Neuron (in vitro differentiated cells): ENCODE data around the gene HPSE2.

Source experiments
- H2AFZ ChIP-seq: one replicate; pipeline ENCODE4 v1.6.1; 2013; ENCODE audit warnings: low read depth, mild to moderate bottlenecking, inconsistent platforms, low read length, moderate library complexity
- H3K27me3 ChIP-seq: one replicate; pipeline ENCODE4 v1.6.1; 2013; ENCODE audit warnings: low read length; ENCODE audit not compliant: insufficient read depth
- H3K36me3 ChIP-seq: one replicate; pipeline ENCODE4 v1.6.1; 2013; ENCODE audit warnings: low read length; ENCODE audit not compliant: insufficient read depth
- H3K4me1 ChIP-seq: one replicate; pipeline ENCODE4 v1.6.1; 2013; ENCODE audit warnings: low read length; ENCODE audit not compliant: insufficient read depth
- H3K4me3 ChIP-seq: 2 replicates; pipeline ENCODE4 v1.5.1; 2013; ENCODE audit warnings: mild to moderate bottlenecking, low read length, moderate library complexity
- H3K9me3 ChIP-seq: one replicate; pipeline ENCODE4 v1.6.1; 2013; ENCODE audit warnings: low read length

Gene HPSE2

GRCh38 chr10:98831391-98831790, 404.3 kb downstream of the HPSE2 start:
- Histone ChIP-seq H3K9me3 (no peaks in the 10 kb centered on the region), H2AFZ (no peak overlapping the region), H3K27me3 (no peaks in the 10 kb centered on the region)

DNA sequence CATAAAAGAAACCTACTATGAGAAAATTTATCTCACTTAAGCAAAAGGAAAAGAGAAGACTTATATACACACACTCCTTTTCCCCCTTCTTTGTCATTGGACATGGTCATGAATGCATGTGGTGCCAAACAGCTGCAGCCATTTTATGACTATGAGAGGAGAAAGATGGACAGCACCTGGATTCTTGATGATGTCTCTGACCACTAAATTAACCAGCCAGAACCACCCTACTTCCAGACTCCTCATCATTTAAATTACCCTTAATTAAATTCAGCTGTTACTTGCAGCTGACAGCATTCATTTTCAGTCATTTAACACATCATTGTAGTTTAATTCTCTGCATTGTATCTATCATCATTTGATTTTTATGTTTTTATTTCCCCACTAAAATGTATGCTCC, 409.9 kb downstream of the HPSE2 start:
- no peaks in the 10 kb centered on the region for H3K9me3 ChIP-seq
- no peak overlapping the region for H2AFZ ChIP-seq
- H3K4me1 ChIP-seq = no peaks in the 10 kb centered on the region
- H3K27me3 ChIP-seq = no peaks in the 10 kb centered on the region
- H3K4me3 ChIP-seq = no peak overlapping the region
- no peaks in the 10 kb centered on the region for H3K36me3 ChIP-seq

More at GRCh38 chr10:98831391-98831790, 404.3 kb downstream of the HPSE2 start:
- Histone ChIP-seq H3K4me3 (no peak overlapping the region), H3K36me3 (no peaks in the 10 kb centered on the region), H3K4me1 (no peaks in the 10 kb centered on the region)

GRCh38 chr10:98817396-98817795, 418.3 kb downstream of the HPSE2 start:
- H3K9me3 ChIP-seq = no peaks in the 10 kb centered on the region
- H3K4me1 ChIP-seq = no peaks in the 10 kb centered on the region

GRCh38 chr10:98815039-98815885, 420.4 kb downstream of the HPSE2 start:
- Histone ChIP-seq H3K4me1 (no peaks in the 10 kb centered on the region), H3K9me3 (no peaks in the 10 kb centered on the region), H2AFZ (no peak overlapping the region), H3K4me3 (no peak overlapping the region), H3K27me3 (no peaks in the 10 kb centered on the region), H3K36me3 (no peaks in the 10 kb centered on the region)

More at GRCh38 chr10:98817396-98817795, 418.3 kb downstream of the HPSE2 start:
- Histone ChIP-seq H3K36me3 (no peaks in the 10 kb centered on the region), H2AFZ (no peak overlapping the region), H3K4me3 (no peak overlapping the region), H3K27me3 (no peaks in the 10 kb centered on the region)

- Histone ChIP-seq H3K36me3 (no peaks in the 10 kb centered on the region), H3K9me3 (no peaks in the 10 kb centered on the region), H3K4me3 (no peak overlapping the region), H2AFZ (no peak overlapping the region), H3K4me1 (no peaks in the 10 kb centered on the region), H3K27me3 (no peaks in the 10 kb centered on the region)
Measured at GRCh38 chr10:98814470-98814869, 421.2 kb downstream of the HPSE2 start.

GRCh38 chr10:98808282-98808892, 427.3 kb downstream of the HPSE2 start:
- no peak overlapping the region for H3K4me3 ChIP-seq
- no peaks in the 10 kb centered on the region for H3K27me3 ChIP-seq
- H3K9me3 ChIP-seq = no peaks in the 10 kb centered on the region
- no peaks in the 10 kb centered on the region for H3K4me1 ChIP-seq
- H2AFZ ChIP-seq = no peak overlapping the region
- H3K36me3 ChIP-seq = no peaks in the 10 kb centered on the region

DNA sequence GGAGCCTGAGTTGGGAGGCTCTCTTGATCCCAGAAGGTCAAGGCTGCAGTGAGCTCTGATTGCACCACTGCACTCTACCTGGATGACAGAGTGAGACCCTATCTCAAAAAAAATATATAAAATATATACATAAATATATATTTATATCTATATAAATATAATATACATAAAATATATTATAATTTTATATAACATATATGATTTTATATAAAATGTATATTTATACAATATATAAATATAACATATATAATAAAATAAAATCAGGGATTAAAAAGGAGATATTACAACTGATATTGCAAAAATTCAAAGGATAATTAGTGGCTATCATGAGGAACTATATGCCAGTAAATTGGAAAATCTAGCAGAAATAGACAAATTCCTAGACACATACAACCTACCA, 435.4 kb downstream of the HPSE2 start:
- Histone ChIP-seq H3K4me3 (no peak overlapping the region), H2AFZ (no peak overlapping the region), H3K27me3 (no peaks in the 10 kb centered on the region), H3K36me3 (no peaks in the 10 kb centered on the region), H3K4me1 (no peaks in the 10 kb centered on the region), H3K9me3 (no peaks in the 10 kb centered on the region)

GRCh38 chr10:98795467-98795866, 440.2 kb downstream of the HPSE2 start:
- Histone ChIP-seq H3K9me3 (no peaks in the 10 kb centered on the region), H3K4me3 (no peak overlapping the region), H3K4me1 (no peaks in the 10 kb centered on the region), H3K27me3 (no peaks in the 10 kb centered on the region), H2AFZ (no peak overlapping the region), H3K36me3 (no peaks in the 10 kb centered on the region)

DNA sequence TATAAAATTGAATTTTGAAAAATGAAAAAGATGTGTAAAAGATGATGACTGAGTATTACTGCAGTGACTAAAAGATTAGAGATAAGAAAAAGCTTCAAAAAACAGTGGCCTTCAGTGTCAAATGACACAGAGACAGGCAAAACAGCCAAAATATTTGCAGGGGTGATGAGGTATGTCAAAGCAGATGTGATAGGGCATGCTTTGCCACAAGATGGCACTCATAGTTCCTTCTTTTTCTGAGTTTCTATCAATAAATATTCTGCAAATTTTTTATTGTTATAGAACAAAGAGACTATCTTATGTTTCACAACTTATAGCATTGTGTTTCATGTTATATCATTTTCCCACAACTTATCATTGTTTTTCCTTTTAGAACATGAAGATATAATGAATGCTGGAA, 444.8 kb downstream of the HPSE2 start:
- Histone ChIP-seq H3K36me3 (no peaks in the 10 kb centered on the region), H3K27me3 (no peaks in the 10 kb centered on the region), H3K4me3 (no peak overlapping the region), H2AFZ (no peak overlapping the region), H3K4me1 (no peaks in the 10 kb centered on the region), H3K9me3 (no peaks in the 10 kb centered on the region)

GRCh38 chr10:98778277-98778759, 457.3 kb downstream of the HPSE2 start:
- Histone ChIP-seq H3K27me3 (no peaks in the 10 kb centered on the region), H3K4me1 (no peaks in the 10 kb centered on the region), H2AFZ (no peak overlapping the region), H3K36me3 (no peaks in the 10 kb centered on the region), H3K9me3 (no peaks in the 10 kb centered on the region), H3K4me3 (no peak overlapping the region)

DNA sequence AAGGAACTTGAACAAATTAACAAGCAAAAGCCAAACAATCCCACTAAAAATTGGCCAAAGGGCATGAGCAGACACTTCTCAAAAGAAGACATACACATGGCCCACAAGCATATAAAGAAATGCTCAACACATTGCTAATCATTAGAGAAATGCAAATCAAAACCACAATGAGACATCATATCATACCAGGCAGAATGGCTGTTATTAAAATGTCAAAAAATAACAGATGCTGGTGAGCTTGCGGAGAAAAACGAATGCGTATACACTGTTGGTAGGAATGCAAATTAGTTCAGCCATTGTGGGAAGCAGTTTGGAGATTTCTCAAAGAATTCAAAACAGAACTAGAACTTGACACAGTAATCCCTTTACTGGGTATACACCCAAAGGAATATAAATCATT, 477.2 kb downstream of the HPSE2 start:
- Histone ChIP-seq H3K36me3 (no peaks in the 10 kb centered on the region), H2AFZ (no peak overlapping the region), H3K27me3 (no peaks in the 10 kb centered on the region), H3K4me1 (no peaks in the 10 kb centered on the region), H3K9me3 (no peaks in the 10 kb centered on the region), H3K4me3 (no peak overlapping the region)

DNA sequence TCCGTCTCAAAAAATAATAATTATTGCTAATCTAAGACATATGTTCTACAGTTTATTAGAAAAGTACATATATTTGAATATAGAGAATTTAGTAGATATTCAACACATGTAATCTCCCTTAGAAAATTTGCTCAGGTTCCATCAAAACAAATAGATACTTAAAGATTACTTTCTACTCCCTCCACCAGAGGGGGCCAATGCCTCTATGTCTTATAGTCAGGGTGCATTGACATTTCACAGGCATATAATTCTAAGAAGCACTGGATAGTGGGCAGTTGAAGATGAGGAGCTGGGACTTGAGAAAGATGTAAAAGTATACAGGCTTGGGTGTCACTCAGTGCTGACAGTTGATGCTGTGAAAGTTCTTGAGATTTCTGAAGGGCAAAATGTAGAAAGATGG, 487.4 kb downstream of the HPSE2 start:
- Histone ChIP-seq H3K27me3 (no peaks in the 10 kb centered on the region), H2AFZ (no peak overlapping the region), H3K4me1 (no peaks in the 10 kb centered on the region), H3K9me3 (no peaks in the 10 kb centered on the region), H3K36me3 (no peaks in the 10 kb centered on the region), H3K4me3 (no peak overlapping the region)

DNA sequence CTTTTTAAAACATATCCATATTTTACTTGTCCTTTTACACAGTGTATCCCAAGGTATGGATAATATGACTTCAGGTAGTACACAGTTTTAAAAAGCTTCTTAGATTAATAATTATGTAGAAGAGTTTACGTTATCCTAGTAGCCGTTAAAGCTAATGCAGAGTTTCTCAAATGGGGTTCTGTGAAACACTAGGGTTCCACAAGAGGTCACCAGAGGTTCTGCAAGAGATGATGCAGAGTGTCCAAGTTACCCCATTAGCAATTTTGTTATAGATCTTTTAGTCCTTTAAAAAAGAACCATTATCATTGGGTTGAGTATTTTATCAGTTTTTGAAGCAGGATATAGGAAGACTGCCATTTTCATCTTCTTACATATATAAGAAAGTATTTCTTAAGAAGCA, 490.0 kb downstream of the HPSE2 start:
- Histone ChIP-seq H3K9me3 (no peaks in the 10 kb centered on the region), H3K36me3 (no peaks in the 10 kb centered on the region), H3K4me3 (no peak overlapping the region), H2AFZ (no peak overlapping the region), H3K27me3 (no peaks in the 10 kb centered on the region), H3K4me1 (no peaks in the 10 kb centered on the region)
